C4-2B (cell line): ENCODE results near the gene CDK6.

Experiments
- CTCF ChIP-seq: fragments of 450-650 bp; conservative IDR thresholded peaks from 2 replicates; pipeline ENCODE4 v1.5.1; 2017; ENCODE audit warnings: mild to moderate bottlenecking
- ZFX ChIP-seq: fragments of 450-650 bp; IDR thresholded peaks from 2 replicates; pipeline ENCODE4 v1.6.1; 2017

- TF ChIP-seq CTCF (no peak), ZFX (no peak)
These were observed 66.5 kb downstream of the CDK6 start for GRCh38 chr7:92769844-92770243.
